AG09309 (cell line): ENCODE data around the gene CUEDC2.

ENCODE experiments used
- DNase-seq: peaks from one replicate; pipeline ENCODE4 v3.0.0-alpha.2; 2010; ENCODE audit warnings: low read depth
- H3K4me3 ChIP-seq: 2 replicates; pipeline ENCODE4 v1.5.1; 2011; ENCODE audit warnings: mild to moderate bottlenecking, low read depth, low read length, moderate library complexity; ENCODE audit not compliant: control insufficient read depth
- CTCF ChIP-seq: IDR thresholded peaks from 2 replicates; pipeline ENCODE4 v1.5.1; 2011; ENCODE audit warnings: mild to moderate bottlenecking, low read depth, low read length, inconsistent platforms; ENCODE audit not compliant: insufficient read depth, control insufficient read depth; ENCODE audit errors: missing control alignments

Gene CUEDC2

GRCh38 chr10:102434394-102435132 is 2.2 kb upstream of the CUEDC2 start:
- H3K4me3 ChIP-seq = no peak overlapping the region
- TF ChIP-seq CTCF = no peak
- DNase-seq = no peak

DNA sequence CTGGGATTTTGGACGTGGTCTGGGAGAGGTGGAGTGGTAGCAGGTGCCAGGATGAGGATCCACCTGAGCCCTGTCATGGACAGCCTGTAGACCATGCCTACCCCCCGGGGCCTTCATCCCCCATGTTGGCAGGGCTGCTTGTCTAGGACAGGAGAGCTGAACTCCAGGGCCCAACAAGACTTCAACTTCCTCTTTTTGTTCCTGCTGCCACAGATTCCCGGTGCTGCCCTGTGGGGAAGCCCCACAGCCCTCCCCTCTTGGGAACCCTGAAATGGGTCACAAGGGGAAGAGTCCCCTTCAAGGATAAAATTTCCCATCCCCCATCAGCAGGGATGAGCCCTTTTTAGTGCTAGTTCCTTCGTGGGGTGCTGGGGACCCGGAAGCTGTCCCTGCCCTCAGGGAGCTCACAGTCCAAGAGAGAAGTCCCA is 1.3 kb upstream of the CUEDC2 start:
- H3K4me3 ChIP-seq = no peak overlapping the region
- no peak for DNase-seq
- TF ChIP-seq CTCF = no peak

- H3K4me3 ChIP-seq = peak overlapping the region; percentile 89
- no peak for DNase-seq
- no peak for TF ChIP-seq CTCF
Measured at GRCh38 chr10:102431452-102432124, 786 bp downstream of the CUEDC2 start.

- DNase-seq = no peak
- TF ChIP-seq CTCF = no peak
- no peak overlapping the region for H3K4me3 ChIP-seq
Measured at GRCh38 chr10:102429468-102429867, 2.9 kb downstream of the CUEDC2 start.

- no peak overlapping the region for H3K4me3 ChIP-seq
- no peak for TF ChIP-seq CTCF
- DNase-seq = no peak
Measured at GRCh38 chr10:102426803-102427287, 5.5 kb downstream of the CUEDC2 start.

- TF ChIP-seq CTCF = no peak
- no peak for DNase-seq
- no peak overlapping the region for H3K4me3 ChIP-seq
Measured at GRCh38 chr10:102425444-102425843, 6.9 kb downstream of the CUEDC2 start.
